ENCODE data around the gene TOR2A.

TOR2A gene

GRCh38 chr9:127756233-127756632 is 21.1 kb upstream of the TOR2A start:
- Histone ChIP-seq H2AFZ (ENCODE audit: low read depth, low read length) (no peak overlapping the region), H3K27ac (ENCODE audit: low read length) (no peak overlapping the region), H3K4me1 (ENCODE audit: low read length) (no peaks in the 10 kb centered on the region), H3K9me3 (ENCODE audit: insufficient read depth, low read length) (no peaks in the 10 kb centered on the region), H3K27me3 (ENCODE audit: low read depth, low read length) (no peaks in the 10 kb centered on the region), H3K36me3 (replicated peaks; ENCODE audit: low read depth, low read length) (peaks cover 14% of the 10 kb centered on the region), H3K4me2 (ENCODE audit: low read length) (no peak overlapping the region), H3K9ac (ENCODE audit: low read length) (no peak overlapping the region), H3K4me3 (ENCODE audit: low read length) (no peak overlapping the region), H4K20me1 (ENCODE audit: insufficient read depth, low read length) (peaks cover 36% of the 10 kb centered on the region), H3K79me2 (ENCODE audit: low read length) (no peaks in the 10 kb centered on the region)
- TF ChIP-seq EZH2phosphoT487 (IDR thresholded peaks at IDR 0.05; ENCODE audit: low read depth), result no peak
- TF ChIP-seq CTCF (IDR thresholded peaks at IDR 0.05; ENCODE audit: low read depth, low read length), result no peak

- no peaks in the 10 kb centered on the region for H3K9me3 ChIP-seq (ENCODE audit: insufficient read depth, low read length)
- no peaks in the 10 kb centered on the region for H3K4me1 ChIP-seq (ENCODE audit: low read length)
- peaks cover 21% of the 10 kb centered on the region for H3K36me3 ChIP-seq (replicated peaks; ENCODE audit: low read depth, low read length)
- no peak overlapping the region for H3K9ac ChIP-seq (ENCODE audit: low read length)
- H3K27me3 ChIP-seq (ENCODE audit: low read depth, low read length), result no peaks in the 10 kb centered on the region
- peaks cover 45% of the 10 kb centered on the region for H4K20me1 ChIP-seq (ENCODE audit: insufficient read depth, low read length)
- H3K79me2 ChIP-seq (ENCODE audit: low read length), result no peaks in the 10 kb centered on the region
- no peak overlapping the region for H3K4me2 ChIP-seq (ENCODE audit: low read length)
- no peak overlapping the region for H2AFZ ChIP-seq (ENCODE audit: low read depth, low read length)
- H3K27ac ChIP-seq (ENCODE audit: low read length), result no peak overlapping the region
- H3K4me3 ChIP-seq (ENCODE audit: low read length), result no peak overlapping the region
- TF ChIP-seq CTCF (IDR thresholded peaks at IDR 0.05; ENCODE audit: low read depth, low read length), result no peak
- no peak for TF ChIP-seq EZH2phosphoT487 (IDR thresholded peaks at IDR 0.05; ENCODE audit: low read depth)
Observed at GRCh38 chr9:127755061-127756060, 20.3 kb upstream of the TOR2A start.

- H3K4me3 ChIP-seq (ENCODE audit: low read length), result no peak overlapping the region
- no peak for TF ChIP-seq EZH2phosphoT487 (IDR thresholded peaks at IDR 0.05; ENCODE audit: low read depth)
- no peak for TF ChIP-seq CTCF (IDR thresholded peaks at IDR 0.05; ENCODE audit: low read depth, low read length)
- H3K4me1 ChIP-seq (ENCODE audit: low read length), result no peaks in the 10 kb centered on the region
- peaks cover 50% of the 10 kb centered on the region for H4K20me1 ChIP-seq (ENCODE audit: insufficient read depth, low read length)
- no peak overlapping the region for H3K9ac ChIP-seq (ENCODE audit: low read length)
- H3K27me3 ChIP-seq (ENCODE audit: low read depth, low read length), result no peaks in the 10 kb centered on the region
- H3K79me2 ChIP-seq (ENCODE audit: low read length), result no peaks in the 10 kb centered on the region
- H3K9me3 ChIP-seq (ENCODE audit: insufficient read depth, low read length), result no peaks in the 10 kb centered on the region
- H3K27ac ChIP-seq (ENCODE audit: low read length), result no peak overlapping the region
- H2AFZ ChIP-seq (ENCODE audit: low read depth, low read length), result no peak overlapping the region
- peaks cover 27% of the 10 kb centered on the region for H3K36me3 ChIP-seq (replicated peaks; ENCODE audit: low read depth, low read length)
- H3K4me2 ChIP-seq (ENCODE audit: low read length), result no peak overlapping the region
Observed at GRCh38 chr9:127754099-127755060, 19.3 kb upstream of the TOR2A start.

GRCh38 chr9:127753622-127754021 is 18.5 kb upstream of the TOR2A start:
- no peak overlapping the region for H3K9ac ChIP-seq (ENCODE audit: low read length)
- no peak overlapping the region for H2AFZ ChIP-seq (ENCODE audit: low read depth, low read length)
- H3K27ac ChIP-seq (ENCODE audit: low read length), result no peak overlapping the region
- no peak overlapping the region for H3K4me3 ChIP-seq (ENCODE audit: low read length)
- no peaks in the 10 kb centered on the region for H3K27me3 ChIP-seq (ENCODE audit: low read depth, low read length)
- no peaks in the 10 kb centered on the region for H3K4me1 ChIP-seq (ENCODE audit: low read length)
- peaks cover 48% of the 10 kb centered on the region for H4K20me1 ChIP-seq (ENCODE audit: insufficient read depth, low read length)
- no peak for TF ChIP-seq EZH2phosphoT487 (IDR thresholded peaks at IDR 0.05; ENCODE audit: low read depth)
- no peak for TF ChIP-seq CTCF (IDR thresholded peaks at IDR 0.05; ENCODE audit: low read depth, low read length)
- H3K79me2 ChIP-seq (ENCODE audit: low read length), result no peaks in the 10 kb centered on the region
- H3K9me3 ChIP-seq (ENCODE audit: insufficient read depth, low read length), result no peaks in the 10 kb centered on the region
- H3K36me3 ChIP-seq (replicated peaks; ENCODE audit: low read depth, low read length), result peaks cover 30% of the 10 kb centered on the region
- no peak overlapping the region for H3K4me2 ChIP-seq (ENCODE audit: low read length)

All from OCI-LY3 (cell line).